LNCaP clone FGC (cell line): Measurements from ENCODE around the gene SPDYE4.

ENCODE experiments used
- DNase-seq: peaks from one replicate; pipeline ENCODE4 v3.0.0-alpha.2; 2011; ENCODE audit warnings: low read depth
- H3K4me3 ChIP-seq: 2 replicates; pipeline ENCODE4 v1.5.1; 2011; ENCODE audit warnings: mild to moderate bottlenecking, low read depth, low read length, control low read depth
- TF ChIP-seq, protein P1 (sequence below): IDR thresholded peaks from 2 replicates; pipeline ENCODE4 v1.5.1; 2012; ENCODE audit warnings: mild to moderate bottlenecking; ENCODE audit not compliant: control insufficient read depth, insufficient read depth; ENCODE audit errors: extremely low read depth

SPDYE4 gene

GRCh38 chr17:8800656-8801055, 42.3 kb upstream of the SPDYE4 start:
- TF ChIP-seq, protein P1, sequence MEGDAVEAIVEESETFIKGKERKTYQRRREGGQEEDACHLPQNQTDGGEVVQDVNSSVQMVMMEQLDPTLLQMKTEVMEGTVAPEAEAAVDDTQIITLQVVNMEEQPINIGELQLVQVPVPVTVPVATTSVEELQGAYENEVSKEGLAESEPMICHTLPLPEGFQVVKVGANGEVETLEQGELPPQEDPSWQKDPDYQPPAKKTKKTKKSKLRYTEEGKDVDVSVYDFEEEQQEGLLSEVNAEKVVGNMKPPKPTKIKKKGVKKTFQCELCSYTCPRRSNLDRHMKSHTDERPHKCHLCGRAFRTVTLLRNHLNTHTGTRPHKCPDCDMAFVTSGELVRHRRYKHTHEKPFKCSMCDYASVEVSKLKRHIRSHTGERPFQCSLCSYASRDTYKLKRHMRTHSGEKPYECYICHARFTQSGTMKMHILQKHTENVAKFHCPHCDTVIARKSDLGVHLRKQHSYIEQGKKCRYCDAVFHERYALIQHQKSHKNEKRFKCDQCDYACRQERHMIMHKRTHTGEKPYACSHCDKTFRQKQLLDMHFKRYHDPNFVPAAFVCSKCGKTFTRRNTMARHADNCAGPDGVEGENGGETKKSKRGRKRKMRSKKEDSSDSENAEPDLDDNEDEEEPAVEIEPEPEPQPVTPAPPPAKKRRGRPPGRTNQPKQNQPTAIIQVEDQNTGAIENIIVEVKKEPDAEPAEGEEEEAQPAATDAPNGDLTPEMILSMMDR: no peak
- DNase-seq: no peak
- no peak overlapping the region for H3K4me3 ChIP-seq

- no peak for DNase-seq
- H3K4me3 ChIP-seq: no peak overlapping the region; the same call in 1 of the 2 replicates
- TF ChIP-seq, protein P1: no peak
Observed at GRCh38 chr17:8799570-8800212, 41.3 kb upstream of the SPDYE4 start.

DNA sequence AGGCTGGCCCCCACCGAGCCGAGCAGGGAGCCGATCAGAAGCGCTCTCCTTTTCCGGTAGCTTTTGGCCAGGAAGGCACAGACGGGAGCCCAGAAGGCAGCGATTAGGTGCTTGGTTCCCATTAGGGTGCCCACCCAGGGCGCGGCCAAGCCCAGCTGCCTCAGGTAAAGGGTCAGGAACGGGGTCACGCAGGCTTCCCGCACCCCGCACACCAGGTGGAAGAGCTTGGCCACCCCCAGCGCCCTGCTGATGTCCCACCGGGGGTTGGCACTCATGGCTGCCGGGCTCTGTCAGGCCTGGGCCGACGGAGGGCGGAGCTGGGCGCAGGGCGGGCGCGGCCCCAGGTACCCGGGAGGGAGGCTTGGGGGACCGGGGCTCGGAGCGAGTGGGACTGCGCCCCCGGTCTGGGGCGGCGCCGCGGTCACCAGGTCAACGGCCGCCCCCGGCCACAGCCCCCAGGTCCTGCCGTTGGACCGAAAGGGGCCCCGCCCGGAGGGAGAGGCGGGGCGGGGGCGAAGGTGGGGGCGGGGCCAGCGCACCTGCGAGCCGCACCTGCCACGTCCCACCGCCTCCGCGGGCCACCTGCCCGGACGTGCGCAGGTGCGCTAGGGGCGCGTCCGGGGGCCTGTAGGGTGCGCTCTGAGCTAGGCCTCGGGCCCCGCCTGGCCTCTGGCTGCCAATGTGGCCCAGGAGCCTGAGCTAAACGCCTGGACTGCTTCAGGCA, 40.7 kb upstream of the SPDYE4 start, which contains the start of gene MFSD6L:
MFSD6L (minus strand) TSS at position 520 of the 724 bp plus-strand sequence; CDS start at position 275, 245 bp downstream.
- TF ChIP-seq, protein P1: peak; percentile 43; the same call in 1 of the 2 replicates
- no peak within 1 kb of the TSS; the same call in 1 of the 2 replicates for H3K4me3 ChIP-seq
- DNase-seq: peak; percentile 25

- TF ChIP-seq, protein P1: no peak
- DNase-seq: no peak
- H3K4me3 ChIP-seq: no peak overlapping the region
Observed at GRCh38 chr17:8798176-8798845, 40.0 kb upstream of the SPDYE4 start.

DNA sequence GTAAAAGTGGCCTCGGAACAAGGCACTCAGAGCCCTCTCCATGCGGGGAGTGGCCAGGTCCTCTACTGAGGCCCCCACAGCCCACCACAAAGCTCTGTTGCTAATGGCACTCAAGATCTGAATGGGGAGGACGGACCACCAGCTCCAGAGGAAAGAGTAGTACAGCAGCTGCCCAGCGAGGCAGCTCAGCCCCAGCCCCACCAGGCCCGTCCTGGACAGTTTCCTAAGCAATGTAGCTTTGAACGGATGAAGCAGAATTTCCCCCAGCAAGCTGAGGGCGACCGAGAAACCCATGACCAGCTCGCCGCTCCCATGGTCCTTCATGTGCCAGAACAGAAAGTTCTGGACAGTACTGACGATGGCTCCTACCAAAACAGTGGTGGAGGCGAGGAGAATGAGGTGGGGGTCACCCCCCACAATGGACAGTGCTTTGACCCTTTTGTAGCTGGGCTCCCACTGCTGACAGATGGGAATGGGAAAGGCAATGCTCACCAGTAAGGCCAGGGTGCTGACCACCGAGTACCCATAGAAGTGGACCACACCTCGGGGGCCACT, 39.4 kb upstream of the SPDYE4 start:
- no peak overlapping the region for H3K4me3 ChIP-seq
- TF ChIP-seq, protein P1: no peak
- no peak for DNase-seq

DNA sequence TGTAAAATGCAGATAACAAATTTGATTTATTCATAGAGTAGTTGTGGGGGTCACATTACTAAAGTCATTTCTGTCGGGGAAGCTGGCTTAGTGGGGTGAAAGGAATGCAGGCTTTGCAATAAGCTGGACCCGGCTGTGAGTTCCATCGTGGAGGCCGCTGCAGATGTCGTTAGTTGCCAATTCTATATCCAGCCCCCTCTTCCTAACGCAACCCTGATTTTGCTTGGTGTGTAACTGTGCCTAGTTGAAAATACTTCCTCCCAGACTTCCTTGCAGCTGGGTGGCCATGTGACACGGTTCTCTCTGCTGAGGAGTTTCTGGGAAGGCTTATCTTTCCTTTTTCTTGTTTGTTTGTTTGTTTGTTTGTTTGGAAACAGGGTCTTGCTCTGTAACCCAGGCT, 36.3 kb upstream of the SPDYE4 start:
- no peak overlapping the region for H3K4me3 ChIP-seq
- DNase-seq: no peak
- TF ChIP-seq, protein P1: no peak
